ENCODE data around the gene ST8SIA1.
"Not testable (repeated sequence)": the region's sequence is repeated elsewhere in the genome, so short reads cannot be mapped to it uniquely, and the experiment has no call there.

The ST8SIA1 gene, protein sequence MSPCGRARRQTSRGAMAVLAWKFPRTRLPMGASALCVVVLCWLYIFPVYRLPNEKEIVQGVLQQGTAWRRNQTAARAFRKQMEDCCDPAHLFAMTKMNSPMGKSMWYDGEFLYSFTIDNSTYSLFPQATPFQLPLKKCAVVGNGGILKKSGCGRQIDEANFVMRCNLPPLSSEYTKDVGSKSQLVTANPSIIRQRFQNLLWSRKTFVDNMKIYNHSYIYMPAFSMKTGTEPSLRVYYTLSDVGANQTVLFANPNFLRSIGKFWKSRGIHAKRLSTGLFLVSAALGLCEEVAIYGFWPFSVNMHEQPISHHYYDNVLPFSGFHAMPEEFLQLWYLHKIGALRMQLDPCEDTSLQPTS

DNA sequence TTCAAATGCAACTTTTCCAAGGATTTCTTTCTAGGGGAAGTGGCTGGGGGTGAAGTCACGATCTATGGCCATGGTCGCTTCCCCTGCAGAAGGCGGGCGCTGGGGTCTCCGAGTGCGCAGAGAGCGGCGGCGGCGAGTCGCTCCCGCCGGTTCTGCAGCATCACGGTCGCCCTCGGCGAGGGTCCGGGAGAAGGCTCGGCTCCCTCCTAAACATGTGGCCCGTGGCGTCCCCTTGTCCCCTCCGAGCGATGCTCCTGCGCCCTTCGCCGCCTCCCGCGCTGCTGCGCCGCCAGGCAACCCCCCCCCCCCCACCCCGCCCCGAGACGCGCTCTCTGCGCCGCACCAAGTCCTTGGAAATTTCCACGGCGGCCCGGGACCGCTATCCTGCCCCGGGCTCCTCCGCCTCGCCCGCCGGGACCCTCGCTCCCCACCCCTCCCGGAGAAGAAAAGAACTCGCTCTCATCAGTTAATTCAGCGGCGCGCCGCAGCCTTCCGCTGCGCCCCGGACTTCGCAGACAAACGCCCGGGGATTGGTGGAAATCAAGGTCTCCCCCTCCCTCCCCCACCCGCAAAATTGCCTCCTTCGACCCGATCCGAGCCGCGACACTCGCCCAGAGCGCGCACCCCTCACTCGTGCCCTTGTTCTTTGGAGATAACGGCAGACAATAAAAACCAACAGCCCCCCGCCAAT is at the start of gene ST8SIA1:
TSS of gene ST8SIA1 (minus strand) at position 298 of the 691 bp plus-strand sequence. CDS start 475 bp downstream, outside the sequence.
- DNase-seq (ENCODE audit: low read depth in 3 of 3, low spot score in 1 of 3): peak; percentile 29 to 41 (median 30)

DNA sequence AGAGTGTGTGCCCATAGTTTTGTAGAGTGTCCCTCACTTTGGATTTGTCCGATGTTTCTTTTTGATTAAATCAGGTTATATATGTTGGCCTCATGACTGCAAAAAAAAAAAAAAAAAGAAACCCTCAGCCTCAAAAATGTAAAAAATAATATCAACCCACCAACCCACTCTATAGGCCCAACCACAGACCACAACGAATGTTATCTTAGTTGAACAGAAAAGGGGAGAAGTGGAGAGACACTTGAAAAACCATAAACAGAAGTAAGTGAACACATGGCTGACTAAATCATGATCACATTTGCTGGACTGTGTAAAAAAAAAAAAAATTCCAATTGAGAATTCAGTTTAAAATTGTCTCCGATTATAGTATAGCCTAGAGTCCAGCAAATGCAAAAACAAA is 45.5 kb upstream of the ST8SIA1 start:
- DNase-seq (ENCODE audit: low read depth in 3 of 3, low spot score in 1 of 3): no peak

DNA sequence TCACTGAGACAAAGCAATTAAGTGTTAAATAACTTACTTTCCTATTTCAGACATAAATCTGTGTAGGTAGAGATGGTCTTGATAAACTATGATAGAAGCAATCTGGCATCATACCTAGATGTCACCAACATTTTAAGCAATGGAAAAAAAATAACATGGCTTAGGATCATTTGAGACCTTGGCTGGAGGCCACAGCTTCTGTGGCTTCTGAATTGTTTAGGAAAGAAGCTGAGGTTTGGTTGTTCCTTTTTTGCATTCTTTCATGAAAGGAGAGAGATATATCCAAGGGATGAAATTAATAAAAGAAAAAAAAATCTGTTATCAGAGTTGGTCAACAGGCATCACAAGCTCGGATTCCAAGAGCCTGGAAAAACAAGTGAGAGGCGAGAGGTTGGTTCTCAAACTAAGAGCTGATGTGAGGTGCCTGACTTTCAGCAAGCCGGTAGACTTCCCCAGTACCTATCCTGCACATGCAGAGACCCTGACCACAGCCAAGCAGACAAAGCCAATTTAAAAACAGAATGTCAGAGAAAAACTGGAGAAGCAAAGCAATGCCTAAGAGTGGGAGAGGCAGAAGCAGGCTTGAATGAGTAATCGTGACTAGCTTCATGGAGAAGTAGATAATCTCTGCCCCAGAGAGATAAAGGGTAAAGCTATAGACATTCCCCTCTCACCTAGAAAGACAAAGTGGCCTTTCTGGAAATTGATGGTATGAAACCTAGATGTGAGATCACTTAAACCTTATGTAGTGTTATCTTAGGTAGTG is 43.4 kb upstream of the ST8SIA1 start:
- no peak for DNase-seq (ENCODE audit: low read depth in 3 of 3, low spot score in 1 of 3)

DNA sequence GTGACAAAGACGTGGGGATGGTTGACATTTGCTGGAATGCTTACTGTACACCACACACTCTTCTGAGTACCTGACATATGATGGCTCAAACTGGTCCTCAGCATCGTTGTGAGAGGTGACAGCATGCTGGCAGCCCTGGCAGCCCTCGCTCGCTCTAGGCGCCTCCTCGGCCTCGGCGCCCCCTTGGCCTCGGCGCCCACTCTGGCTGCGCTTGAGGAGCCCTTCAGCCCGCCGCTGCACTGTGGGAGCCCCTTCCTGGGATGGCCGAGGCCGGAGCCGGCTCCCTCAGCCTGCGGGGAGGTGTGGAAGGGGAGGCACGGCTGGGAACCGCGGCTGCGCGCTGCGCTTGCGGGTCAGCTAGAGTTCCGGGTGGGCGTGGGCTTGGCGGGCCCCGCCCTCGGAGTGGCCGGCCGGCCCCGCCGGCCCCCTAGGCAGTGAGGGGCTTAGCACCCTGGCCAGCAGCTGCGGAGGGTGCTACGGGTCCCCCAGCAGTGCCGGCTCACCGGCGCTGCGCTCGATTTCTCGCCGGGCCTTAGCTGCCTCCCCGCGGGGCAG is 42.2 kb upstream of the ST8SIA1 start:
- DNase-seq (ENCODE audit: low read depth in 3 of 3, low spot score in 1 of 3): not testable (repeated sequence)

DNA sequence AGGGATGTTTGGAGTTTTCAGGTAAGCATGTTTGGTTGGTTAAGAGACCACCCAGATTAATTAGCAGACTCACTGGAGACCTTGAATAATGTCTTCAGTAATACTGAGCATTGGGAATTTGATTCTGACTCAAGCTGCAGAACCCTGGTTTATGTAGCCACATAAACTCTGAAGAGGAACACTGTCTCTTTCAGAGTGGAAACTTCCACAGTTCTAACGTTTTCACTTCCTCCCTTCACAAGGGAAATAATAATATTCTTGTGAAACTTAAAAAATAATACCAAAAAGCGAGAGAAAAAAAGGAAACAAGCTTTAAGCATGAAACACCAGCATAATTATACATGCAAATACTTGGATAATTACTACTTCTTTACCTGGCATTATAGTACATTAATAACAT is 40.0 kb upstream of the ST8SIA1 start:
- DNase-seq (ENCODE audit: low read depth in 3 of 3, low spot score in 1 of 3): no peak

DNA sequence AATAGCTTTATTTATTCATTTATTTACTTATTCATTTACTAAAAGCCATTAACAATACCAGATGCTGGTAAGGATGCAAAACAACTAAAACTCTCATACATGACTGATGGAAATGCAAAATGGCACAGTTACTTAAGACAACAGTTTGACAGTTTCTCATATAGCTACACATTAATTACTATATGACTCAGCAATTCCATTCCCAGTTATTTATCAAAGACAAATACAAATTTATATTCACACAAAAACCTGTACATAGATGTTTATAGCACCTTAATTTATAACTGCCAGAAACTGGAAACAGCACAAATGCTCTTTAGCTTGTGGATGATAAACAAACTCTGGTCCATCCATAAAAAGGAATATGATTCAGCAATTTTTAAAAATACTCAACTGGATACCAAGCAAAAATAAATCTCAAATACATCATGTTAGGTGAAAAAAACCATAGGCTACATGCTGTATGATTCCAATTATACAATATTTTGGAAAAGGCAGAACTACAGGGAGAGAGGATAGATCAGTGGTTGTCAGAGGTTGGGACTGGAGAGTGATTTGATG is 37.9 kb upstream of the ST8SIA1 start:
- no peak for DNase-seq (ENCODE audit: low read depth in 3 of 3, low spot score in 1 of 3)

DNA sequence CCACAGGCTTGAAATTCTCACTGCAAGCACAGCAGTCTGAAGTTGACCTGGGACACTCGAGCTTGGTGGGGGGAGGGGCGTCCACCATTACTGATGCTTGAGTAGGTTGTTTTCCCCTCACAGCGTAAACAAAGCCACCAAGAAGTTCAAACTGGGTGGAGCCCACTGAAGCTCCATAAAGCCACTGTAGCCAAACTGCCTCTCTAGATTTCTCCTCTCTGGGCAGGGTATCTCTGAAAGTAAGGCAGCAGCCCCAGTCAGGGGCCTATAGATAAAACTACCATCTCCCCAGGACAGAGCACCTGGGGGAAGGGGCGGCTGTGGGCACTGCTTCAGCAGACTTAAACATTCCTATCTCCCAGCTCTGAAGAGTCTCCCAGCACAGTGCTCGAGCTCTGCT is 31.7 kb upstream of the ST8SIA1 start:
- DNase-seq (ENCODE audit: low read depth in 3 of 3, low spot score in 1 of 3): no peak

DNA sequence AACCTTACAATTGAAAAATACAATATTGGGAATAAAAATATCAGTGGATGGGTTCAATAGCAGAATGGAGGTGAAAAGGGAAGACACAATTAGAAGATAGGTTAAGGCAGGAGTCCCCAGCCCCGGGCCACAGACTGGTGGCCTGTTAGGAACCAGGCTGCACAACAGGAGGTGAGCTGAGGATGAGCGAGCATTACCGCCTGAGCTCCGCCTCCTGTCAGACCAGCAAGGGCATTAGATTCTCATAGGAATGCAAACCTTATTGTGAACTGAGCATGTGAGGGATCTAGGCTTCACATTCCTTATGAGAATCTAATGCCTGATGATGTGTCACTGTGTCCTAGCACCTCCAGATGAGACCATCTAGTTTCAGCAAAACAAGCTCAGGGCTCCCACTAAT is 27.3 kb upstream of the ST8SIA1 start:
- DNase-seq (ENCODE audit: low read depth in 3 of 3, low spot score in 1 of 3): no peak

GRCh38 chr12:22360774-22361173 is 26.3 kb upstream of the ST8SIA1 start:
- DNase-seq (ENCODE audit: low read depth in 3 of 3, low spot score in 1 of 3): no peak

DNA sequence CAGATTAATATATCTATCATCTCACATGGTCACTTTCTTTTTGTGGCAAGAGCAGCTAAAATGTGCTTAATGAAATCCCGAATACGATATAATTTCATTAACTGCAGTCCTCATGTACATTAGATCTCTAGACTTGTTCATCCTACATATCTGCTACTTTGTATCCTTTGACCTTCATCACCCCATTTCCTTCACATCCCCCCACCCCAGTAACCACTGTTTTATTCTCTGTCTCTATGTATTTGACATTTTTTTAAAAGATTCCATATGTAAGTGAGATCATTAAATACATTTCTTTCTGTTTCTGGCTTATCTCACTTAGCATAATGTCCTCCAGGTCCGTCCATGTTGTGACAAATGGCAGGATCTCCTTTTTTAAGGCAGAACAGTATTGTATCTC is 23.0 kb upstream of the ST8SIA1 start:
- no peak for DNase-seq (ENCODE audit: low read depth in 3 of 3, low spot score in 1 of 3)

DNA sequence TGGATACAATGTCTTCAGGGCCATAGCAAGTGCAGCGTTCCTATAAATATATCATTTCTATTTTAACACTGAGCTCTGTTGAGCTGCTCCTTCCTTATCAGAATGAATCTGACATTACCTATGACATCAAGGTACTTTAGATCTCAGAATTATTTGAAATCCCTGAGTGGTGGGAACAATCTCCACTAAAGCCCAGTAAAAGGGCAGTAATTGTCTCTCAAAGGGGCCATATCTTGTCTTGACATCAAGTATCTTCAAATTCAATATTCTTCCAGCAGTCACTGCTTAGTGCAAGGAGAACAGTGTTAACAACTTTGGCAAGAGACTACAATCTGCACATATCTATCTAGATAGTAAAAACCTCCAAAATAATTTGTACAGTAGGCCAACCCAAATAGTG is 21.7 kb upstream of the ST8SIA1 start:
- no peak for DNase-seq (ENCODE audit: low read depth in 3 of 3, low spot score in 1 of 3)

GRCh38 chr12:22355011-22355580 is 20.6 kb upstream of the ST8SIA1 start:
- DNase-seq (ENCODE audit: low read depth in 3 of 3, low spot score in 1 of 3): no peak

- no peak for DNase-seq (ENCODE audit: low read depth in 3 of 3, low spot score in 1 of 3)
Observed at GRCh38 chr12:22353615-22354325, 19.3 kb upstream of the ST8SIA1 start.

DNA sequence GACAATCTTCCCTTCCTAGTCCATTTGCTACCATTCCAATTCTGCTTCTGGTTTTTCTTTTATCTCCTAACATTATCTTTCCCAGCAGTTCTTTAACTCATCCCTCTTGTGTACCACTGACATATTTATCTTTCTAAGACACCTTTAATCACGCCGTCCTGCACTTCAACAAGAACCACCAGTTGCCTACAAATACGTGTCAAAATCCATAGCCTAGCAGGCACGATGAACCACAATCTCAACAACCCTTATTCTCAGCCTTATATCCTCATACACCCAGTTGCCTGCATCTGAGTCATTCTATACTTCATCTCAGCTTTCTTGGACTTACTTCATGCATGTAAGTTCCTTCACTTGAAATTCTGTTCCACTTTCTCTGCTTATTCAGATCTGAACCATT is 16.4 kb upstream of the ST8SIA1 start:
- no peak for DNase-seq (ENCODE audit: low read depth in 3 of 3, low spot score in 1 of 3)

DNA sequence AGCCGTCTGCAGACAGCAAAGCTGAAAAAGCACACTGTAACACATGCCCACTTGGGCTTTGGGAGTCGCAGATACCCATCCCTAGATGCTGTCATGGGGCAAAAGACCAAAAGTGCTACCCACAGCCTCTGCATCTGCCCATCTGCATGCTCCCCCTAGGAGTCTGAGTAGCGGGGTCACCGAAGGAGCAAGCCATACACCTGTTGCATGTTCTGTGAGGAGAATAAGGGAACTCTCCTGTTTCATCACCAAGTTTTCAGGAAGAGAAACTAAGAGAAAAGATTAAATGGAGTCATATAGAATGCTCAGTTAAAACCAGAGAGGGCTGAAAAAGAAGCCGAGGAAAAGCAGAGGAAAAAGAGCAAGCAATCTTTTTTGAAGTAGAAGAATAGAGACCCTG is 13.7 kb upstream of the ST8SIA1 start:
- no peak for DNase-seq (ENCODE audit: low read depth in 3 of 3, low spot score in 1 of 3)

DNA sequence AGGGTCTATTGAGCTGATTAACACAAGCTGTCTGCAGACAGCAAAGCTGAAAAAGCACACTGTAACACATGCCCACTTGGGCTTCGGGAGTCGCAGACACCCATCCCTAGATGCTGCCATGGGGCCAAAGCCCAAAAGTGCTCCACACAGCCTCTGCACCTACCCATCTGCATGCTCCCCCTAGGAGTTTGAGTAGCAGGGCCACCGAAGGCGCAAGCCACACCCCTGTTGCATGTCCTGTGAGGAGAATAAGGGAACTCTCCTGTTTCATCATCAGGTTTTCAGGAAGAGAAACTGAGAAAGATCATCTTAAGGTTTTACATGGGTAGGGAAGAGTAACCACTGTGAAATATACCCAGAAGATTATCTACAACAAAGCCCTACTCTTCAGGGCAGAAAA is 5.6 kb upstream of the ST8SIA1 start:
- DNase-seq (ENCODE audit: low read depth in 3 of 3, low spot score in 1 of 3): no peak

GRCh38 chr12:22339691-22340090 is 5.2 kb upstream of the ST8SIA1 start:
- DNase-seq (ENCODE audit: low read depth in 3 of 3, low spot score in 1 of 3): no peak

DNA sequence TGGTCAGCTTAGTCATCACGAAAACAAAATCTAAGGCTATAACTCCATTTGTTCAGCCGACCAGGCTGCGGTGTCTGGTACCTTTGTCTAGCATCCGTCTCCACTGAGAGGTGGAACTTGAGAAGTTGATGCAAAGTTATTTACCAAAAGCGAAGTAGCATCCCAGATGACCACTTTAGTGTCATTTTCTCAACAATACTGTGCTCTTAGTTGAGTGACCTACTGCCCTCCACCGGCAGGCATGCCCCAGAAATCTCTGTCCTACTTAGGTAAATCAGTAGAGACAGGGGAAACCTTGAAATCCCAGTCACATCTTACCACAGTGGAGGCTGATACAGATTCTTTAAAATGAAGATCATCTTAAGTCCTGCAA is 1.3 kb upstream of the ST8SIA1 start:
- no peak for DNase-seq (ENCODE audit: low read depth in 3 of 3, low spot score in 1 of 3)

- no peak for DNase-seq (ENCODE audit: low read depth in 3 of 3, low spot score in 1 of 3)
Observed at GRCh38 chr12:22333713-22334409, 646 bp downstream of the ST8SIA1 start.

DNA sequence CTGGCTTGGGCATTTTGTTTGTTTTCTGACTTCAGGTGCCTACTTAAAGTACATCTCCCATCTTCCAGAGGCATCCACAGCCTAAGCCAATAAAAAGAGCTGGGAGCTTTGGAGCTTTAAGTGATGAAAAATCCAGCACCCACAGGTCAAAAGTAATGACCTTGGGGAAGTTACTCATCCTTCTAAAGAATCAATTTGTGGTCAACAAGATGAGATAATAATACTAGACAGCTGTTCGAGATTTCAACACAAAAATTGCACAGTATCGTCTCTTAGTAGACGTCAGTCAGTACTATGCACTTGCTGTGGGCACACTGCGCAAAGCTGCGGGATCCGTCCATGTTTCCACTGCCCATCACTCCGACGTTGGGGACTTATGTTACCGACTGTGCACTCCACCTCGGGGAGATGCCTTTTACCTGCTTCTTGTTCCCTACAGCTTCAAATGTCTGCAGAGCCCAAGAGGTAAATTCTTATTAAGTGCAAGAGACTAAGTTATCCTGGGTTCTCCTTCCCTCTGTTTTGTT is 1.3 kb downstream of the ST8SIA1 start:
- DNase-seq (ENCODE audit: low read depth in 3 of 3, low spot score in 1 of 3): no peak

Measured in stimulated activated CD4-positive, alpha-beta T cell treated with anti-CD3 and anti-CD28 coated beads, TNF-alpha, amount 100 ng/mL, for 1 hour (primary cell).